ENCODE measurements around the gene SUSD2. TPM values are rescaled to one million over a fixed set of nuclear protein-coding genes. Genes with fewer than 3 reads are reported as not detected.
"Not testable (repeated sequence)": the region's sequence is repeated elsewhere in the genome, so short reads cannot be mapped to it uniquely, and the experiment has no call there.

The SUSD2 gene
- total RNA-seq, 2 donors from 2014 or later, result 2.4 to 2.7 TPM

DNA sequence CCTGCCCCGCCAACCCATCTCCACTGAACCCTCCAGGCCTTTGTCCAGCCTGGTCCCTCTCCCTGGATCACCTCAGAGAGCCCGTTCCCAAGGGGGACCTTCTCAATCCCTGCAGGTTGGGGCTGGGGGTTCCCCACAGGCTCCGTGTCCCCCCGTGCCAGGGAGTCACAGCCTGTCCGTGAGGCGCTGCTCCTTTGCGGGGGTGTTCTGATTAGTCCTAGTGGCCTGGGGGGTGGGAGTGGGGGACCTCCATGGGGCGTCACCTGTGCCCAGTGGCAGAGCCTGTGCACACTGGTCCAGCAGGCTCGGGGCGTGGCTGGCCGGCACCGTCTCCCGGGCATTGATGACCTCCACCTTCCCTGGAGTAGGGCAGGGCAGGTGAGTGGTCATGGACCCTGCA lies 51.9 kb downstream of the SUSD2 start:
- Mint-ChIP-seq H3K36me3 (no peaks in the 10 kb centered on the region), H3K27ac (no peak overlapping the region), H3K4me1 (ENCODE audit: low read depth in 2 of 2) (peaks cover 0 to 7% of the 10 kb centered on the region in 2 donors), H3K9me3 (no peaks in the 10 kb centered on the region), H3K27me3 (peaks cover 0 to 2% of the 10 kb centered on the region in 2 donors), H3K4me3 (no peak overlapping the region)
- ATAC-seq (peak in 1 of 2 donors; percentile 16), DNase-seq (ENCODE audit: low spot score) (no peak)

DNA sequence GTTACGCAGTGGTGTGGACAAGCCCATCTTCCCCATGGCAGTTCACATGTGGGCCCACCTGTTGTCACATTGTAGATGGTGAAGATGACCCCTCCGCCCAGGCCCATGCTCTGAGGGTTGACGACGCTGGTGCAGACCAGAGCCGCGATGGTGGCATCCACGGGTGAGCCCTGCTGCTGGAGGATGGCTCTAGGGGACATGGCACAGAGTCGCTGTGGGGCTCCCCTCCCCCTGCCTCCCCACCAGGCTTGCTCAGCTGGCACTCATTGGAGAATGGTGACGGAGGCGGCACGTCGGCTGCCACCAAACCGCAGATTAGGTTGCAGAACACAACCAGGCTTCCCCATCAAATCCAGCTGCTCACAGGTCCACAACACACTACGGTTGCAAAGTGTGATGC lies 52.5 kb downstream of the SUSD2 start:
- Mint-ChIP-seq H3K4me1 (ENCODE audit: low read depth in 2 of 2) (peaks cover 0 to 7% of the 10 kb centered on the region in 2 donors), H3K9me3 (no peaks in the 10 kb centered on the region), H3K27ac (no peak overlapping the region), H3K36me3 (no peaks in the 10 kb centered on the region), H3K27me3 (peaks cover 0 to 2% of the 10 kb centered on the region in 2 donors), H3K4me3 (no peak overlapping the region)
- ATAC-seq (no peak), DNase-seq (ENCODE audit: low spot score) (no peak)

DNA sequence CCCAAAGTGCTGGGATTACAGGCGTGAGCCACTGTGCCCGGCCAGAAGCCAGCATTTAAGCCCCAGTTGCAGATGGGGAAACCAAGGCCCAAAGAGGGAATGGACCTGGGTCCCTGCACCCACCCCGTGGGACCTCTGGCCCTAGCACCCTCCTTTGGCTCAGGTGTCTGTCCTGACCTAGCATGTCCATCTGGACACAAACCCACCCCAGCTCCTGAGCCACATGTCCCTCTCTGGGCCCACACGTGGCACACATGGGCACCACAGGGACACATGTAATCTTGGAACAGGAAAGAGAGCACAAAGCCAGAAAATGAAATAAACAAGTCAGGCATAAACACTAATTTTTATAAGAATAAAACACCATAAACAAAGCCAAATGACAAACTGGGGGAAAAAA lies 54.0 kb downstream of the SUSD2 start:
- H3K4me1 Mint-ChIP-seq (ENCODE audit: low read depth in 2 of 2), result peaks cover 0 to 7% of the 10 kb centered on the region in 2 donors
- ATAC-seq (no peak), DNase-seq (ENCODE audit: low spot score) (no peak)
- no peak overlapping the region for H3K4me3 Mint-ChIP-seq
- H3K9me3 Mint-ChIP-seq, result no peaks in the 10 kb centered on the region
- no peak overlapping the region for H3K27ac Mint-ChIP-seq
- peaks cover 0 to 2% of the 10 kb centered on the region in 2 donors for H3K27me3 Mint-ChIP-seq
- H3K36me3 Mint-ChIP-seq, result no peaks in the 10 kb centered on the region

DNA sequence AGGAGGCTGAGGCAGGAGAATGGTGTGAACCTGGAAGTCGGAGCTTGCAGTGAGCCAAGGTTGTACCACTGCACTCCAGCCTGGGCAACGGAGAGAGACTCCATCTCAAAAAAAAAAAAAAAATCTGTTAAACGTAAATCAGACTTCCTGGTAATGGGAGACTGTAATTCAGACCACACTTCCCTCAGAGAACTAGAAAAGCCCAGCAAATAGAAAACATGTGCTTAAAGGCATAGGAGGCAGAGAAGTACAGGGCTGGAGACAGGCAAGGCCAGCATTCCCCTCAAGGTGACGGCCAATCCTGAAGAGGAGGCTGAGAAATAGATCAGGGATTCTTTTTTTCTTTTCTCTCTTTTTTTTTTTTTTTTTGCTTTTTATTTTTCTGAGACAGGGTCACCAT lies 55.4 kb downstream of the SUSD2 start:
- no peaks in the 10 kb centered on the region for H3K27me3 Mint-ChIP-seq
- ATAC-seq, result no peak
- H3K27ac Mint-ChIP-seq, result no peak overlapping the region
- DNase-seq (ENCODE audit: low spot score), result no peak
- H3K9me3 Mint-ChIP-seq, result no peaks in the 10 kb centered on the region
- no peak overlapping the region for H3K4me3 Mint-ChIP-seq
- H3K4me1 Mint-ChIP-seq (ENCODE audit: low read depth in 2 of 2), result peaks cover 0 to 9% of the 10 kb centered on the region in 2 donors
- H3K36me3 Mint-ChIP-seq, result no peaks in the 10 kb centered on the region

DNA sequence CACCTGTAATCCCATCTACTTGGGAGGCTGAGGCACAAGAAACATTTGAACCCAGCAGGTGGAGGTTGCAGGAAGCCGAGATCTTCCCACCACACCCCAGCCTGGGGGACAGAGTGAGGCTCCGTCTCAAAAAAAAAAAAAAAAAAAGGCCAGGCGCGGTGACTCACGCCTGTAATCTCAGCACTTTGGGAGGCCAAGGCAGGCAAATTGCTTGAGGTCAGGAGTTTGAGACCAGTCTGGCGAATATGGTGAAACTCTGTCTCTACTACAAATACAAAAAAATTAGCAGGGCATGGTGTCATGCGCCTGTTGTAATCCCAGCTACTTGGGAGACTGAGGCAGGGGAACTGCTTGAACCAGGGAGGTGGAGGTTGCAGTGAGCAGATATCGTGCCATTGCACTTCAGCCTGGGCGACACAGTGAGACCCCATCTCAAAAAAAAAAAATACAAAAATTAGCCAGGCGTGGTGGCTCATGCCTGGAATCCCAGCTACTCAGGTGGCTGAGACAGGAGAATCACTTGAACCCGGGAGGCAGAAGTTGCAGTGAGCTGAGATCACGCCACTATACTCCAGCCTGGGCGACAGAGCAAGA lies 56.9 kb downstream of the SUSD2 start:
- not testable (repeated sequence) for H3K9me3 Mint-ChIP-seq; H3K36me3 Mint-ChIP-seq; H3K4me3 Mint-ChIP-seq; DNase-seq (ENCODE audit: low spot score); H3K27ac Mint-ChIP-seq; ATAC-seq; H3K27me3 Mint-ChIP-seq
- H3K4me1 Mint-ChIP-seq (ENCODE audit: low read depth in 2 of 2), result peaks cover 12 to 21% of the 10 kb centered on the region in 2 donors

Other genes starting within 250 kb of the SUSD2 start
- gene GSTT2B, start 220.3 kb upstream of the SUSD2 start, total RNA-seq, result not detected
- gene DDTL, start 214.6 kb upstream of the SUSD2 start, total RNA-seq, result 1 to 10 TPM in 1 of 2 donors, not detected in 1; 8.0 TPM
- 100 to 1,000 TPM in 1 of 2 donors, 10 to 100 TPM in 1; 97.4 to 127 TPM for gene DDT, start 207.0 kb upstream of the SUSD2 start, total RNA-seq
- under 1 TPM in 1 of 2 donors, not detected in 1; 0.47 TPM for gene GSTT2, start 201.4 kb upstream of the SUSD2 start, total RNA-seq
- gene GSTT4, start 176.0 kb upstream of the SUSD2 start, total RNA-seq, result not detected
- 100 to 1,000 TPM in 1 of 2 donors, 10 to 100 TPM in 1; 98.3 to 132 TPM for gene CABIN1, start 170.2 kb upstream of the SUSD2 start, total RNA-seq
- gene GGT5, start 63.6 kb downstream of the SUSD2 start, total RNA-seq, result under 1 TPM; 0.33 to 0.42 TPM
- gene SPECC1L, start 89.3 kb downstream of the SUSD2 start, total RNA-seq, result 100 to 1,000 TPM in 1 of 2 donors, 10 to 100 TPM in 1; 70.0 to 114 TPM
- 10 to 100 TPM; 29.0 to 81.6 TPM for gene ADORA2A, start 246.1 kb downstream of the SUSD2 start, total RNA-seq

Measured in natural killer cell treated with Interleukin-12 subunit alpha and Interleukin-12 subunit beta and Interleukin-15 and Interleukin-18, amount 100 ng/mL, for 72 hours (primary cell).